A549 (cell line): ENCODE data around the gene ZDHHC19.

ENCODE experiments used
- BHLHE40 ChIP-seq: IDR thresholded peaks from 2 replicates; pipeline ENCODE4 v1.6.1; 2012; ENCODE audit warnings: low read depth, low read length, inconsistent platforms
- EP300 ChIP-seq, 2 experiments: fragments of >200 bp; sonication (Bioruptor Twin); formaldehyde crosslinking; IDR thresholded peaks; 2 replicates in 1 of 2; 3 replicates in 1 of 2; pipeline ENCODE4 v1.6.1; 2016 to 2017
- GATA3 ChIP-seq: IDR thresholded peaks from 2 replicates; pipeline ENCODE4 v1.6.1; 2012; ENCODE audit warnings: borderline replicate concordance
- JUNB ChIP-seq: fragments of >200 bp; sonication (Bioruptor Twin); formaldehyde crosslinking; IDR thresholded peaks from 2 replicates; pipeline ENCODE4 v1.6.1; 2016
- MAFK ChIP-seq: fragments of 450-650 bp; IDR thresholded peaks from 2 replicates; pipeline ENCODE4 v1.6.1; 2014; ENCODE audit not compliant: partially characterized antibody
- POLR2A ChIP-seq: IDR thresholded peaks from 2 replicates; pipeline ENCODE4 v1.6.1; 2012; ENCODE audit warnings: mild to moderate bottlenecking, low read length
- RAD21 ChIP-seq, 2 experiments: fragments of >200 bp in 1 of 2; sonication (Bioruptor Twin) in 1 of 2; formaldehyde crosslinking in 1 of 2; IDR thresholded peaks in 1 of 2; conservative IDR thresholded peaks in 1 of 2; 2 replicates in 1 of 2; 3 replicates in 1 of 2; pipeline ENCODE4 v1.6.1; 2012 to 2018; ENCODE audit warnings: inconsistent platforms in 1 of 2
- RFX5 ChIP-seq: fragments of 450-650 bp; IDR thresholded peaks from 2 replicates; pipeline ENCODE4 v1.7.1; 2014; ENCODE audit warnings: antibody characterized with exemption, mild to moderate bottlenecking, moderate library complexity
- TF ChIP-seq, protein P1 (sequence below): fragments of >200 bp; sonication (Bioruptor Twin); formaldehyde crosslinking; IDR thresholded peaks from 3 replicates; pipeline ENCODE4 v1.5.1; 2016
- TF ChIP-seq, protein P2 (sequence below): IDR thresholded peaks from 2 replicates; pipeline ENCODE4 v1.6.1; 2012
- TF ChIP-seq, protein P3 (sequence below): IDR thresholded peaks from 2 replicates; pipeline ENCODE4 v1.6.1; 2012; ENCODE audit warnings: low read depth, borderline replicate concordance
- TF ChIP-seq, protein P4 (sequence below): fragments of 450-650 bp; IDR thresholded peaks from 2 replicates; pipeline ENCODE4 v1.6.1; 2014; ENCODE audit warnings: antibody characterized with exemption
- TF ChIP-seq, protein P5 (sequence below): fragments of 150-350 bp; IDR thresholded peaks from 2 replicates; pipeline ENCODE4 v1.6.1; 2014; ENCODE audit warnings: low read depth, mild to moderate bottlenecking, low read length
- TF ChIP-seq, protein P6 (sequence below): fragments of 200-600 bp; sonication (generic); IDR thresholded peaks from 2 replicates; pipeline ENCODE4 v1.6.1; 2016; ENCODE audit warnings: antibody characterized with exemption, mild to moderate bottlenecking, moderate library complexity

DNA sequence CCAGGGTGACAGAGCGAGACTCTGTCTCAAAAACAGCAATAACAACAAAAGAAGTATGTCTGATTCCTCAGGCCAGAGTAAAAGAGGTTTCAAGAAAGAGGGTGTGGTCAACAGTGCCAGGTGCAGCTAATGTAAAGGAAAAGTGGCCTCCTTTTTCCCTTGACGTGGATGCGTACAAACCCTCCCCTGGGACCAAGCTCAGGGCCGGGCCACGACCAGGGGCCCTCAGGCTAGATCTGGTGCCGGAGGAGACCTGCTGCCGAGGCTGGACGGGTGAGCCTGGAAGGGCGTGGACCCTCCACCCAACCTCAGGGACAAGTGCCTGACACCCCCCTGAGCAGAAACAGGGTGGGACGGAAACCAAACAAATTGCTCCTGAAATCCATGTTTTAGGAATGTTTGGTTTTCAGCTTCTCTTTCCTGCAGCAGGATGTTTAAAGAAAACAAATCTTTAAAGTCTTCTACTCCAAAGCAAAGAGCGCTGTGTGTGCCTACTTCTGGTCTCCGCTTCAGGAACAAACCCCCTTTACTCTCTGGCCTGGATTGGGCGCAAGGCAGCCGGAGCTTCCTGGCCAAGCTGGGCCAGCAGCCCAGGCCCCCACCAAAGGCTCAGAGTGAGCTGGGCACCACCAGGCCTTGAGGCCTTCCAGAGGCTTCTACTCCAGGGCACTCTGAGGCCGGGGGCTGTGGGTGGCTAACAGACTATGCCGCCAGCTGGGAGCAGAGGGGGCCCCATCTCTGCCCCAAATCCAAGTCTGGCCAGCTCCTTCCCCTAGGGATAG, 21.4 kb downstream of the ZDHHC19 start:
- TF ChIP-seq, protein P1, sequence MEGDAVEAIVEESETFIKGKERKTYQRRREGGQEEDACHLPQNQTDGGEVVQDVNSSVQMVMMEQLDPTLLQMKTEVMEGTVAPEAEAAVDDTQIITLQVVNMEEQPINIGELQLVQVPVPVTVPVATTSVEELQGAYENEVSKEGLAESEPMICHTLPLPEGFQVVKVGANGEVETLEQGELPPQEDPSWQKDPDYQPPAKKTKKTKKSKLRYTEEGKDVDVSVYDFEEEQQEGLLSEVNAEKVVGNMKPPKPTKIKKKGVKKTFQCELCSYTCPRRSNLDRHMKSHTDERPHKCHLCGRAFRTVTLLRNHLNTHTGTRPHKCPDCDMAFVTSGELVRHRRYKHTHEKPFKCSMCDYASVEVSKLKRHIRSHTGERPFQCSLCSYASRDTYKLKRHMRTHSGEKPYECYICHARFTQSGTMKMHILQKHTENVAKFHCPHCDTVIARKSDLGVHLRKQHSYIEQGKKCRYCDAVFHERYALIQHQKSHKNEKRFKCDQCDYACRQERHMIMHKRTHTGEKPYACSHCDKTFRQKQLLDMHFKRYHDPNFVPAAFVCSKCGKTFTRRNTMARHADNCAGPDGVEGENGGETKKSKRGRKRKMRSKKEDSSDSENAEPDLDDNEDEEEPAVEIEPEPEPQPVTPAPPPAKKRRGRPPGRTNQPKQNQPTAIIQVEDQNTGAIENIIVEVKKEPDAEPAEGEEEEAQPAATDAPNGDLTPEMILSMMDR = no peak
- TF ChIP-seq POLR2A = no peak
- TF ChIP-seq, protein P2, sequence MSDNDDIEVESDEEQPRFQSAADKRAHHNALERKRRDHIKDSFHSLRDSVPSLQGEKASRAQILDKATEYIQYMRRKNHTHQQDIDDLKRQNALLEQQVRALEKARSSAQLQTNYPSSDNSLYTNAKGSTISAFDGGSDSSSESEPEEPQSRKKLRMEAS = no peak
- TF ChIP-seq BHLHE40 = no peak
- TF ChIP-seq, protein P3, sequence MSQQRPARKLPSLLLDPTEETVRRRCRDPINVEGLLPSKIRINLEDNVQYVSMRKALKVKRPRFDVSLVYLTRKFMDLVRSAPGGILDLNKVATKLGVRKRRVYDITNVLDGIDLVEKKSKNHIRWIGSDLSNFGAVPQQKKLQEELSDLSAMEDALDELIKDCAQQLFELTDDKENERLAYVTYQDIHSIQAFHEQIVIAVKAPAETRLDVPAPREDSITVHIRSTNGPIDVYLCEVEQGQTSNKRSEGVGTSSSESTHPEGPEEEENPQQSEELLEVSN = no peak
- TF ChIP-seq GATA3 = no peak
- TF ChIP-seq, protein P4, sequence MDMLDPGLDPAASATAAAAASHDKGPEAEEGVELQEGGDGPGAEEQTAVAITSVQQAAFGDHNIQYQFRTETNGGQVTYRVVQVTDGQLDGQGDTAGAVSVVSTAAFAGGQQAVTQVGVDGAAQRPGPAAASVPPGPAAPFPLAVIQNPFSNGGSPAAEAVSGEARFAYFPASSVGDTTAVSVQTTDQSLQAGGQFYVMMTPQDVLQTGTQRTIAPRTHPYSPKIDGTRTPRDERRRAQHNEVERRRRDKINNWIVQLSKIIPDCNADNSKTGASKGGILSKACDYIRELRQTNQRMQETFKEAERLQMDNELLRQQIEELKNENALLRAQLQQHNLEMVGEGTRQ = no peak
- TF ChIP-seq MAFK = no peak
- TF ChIP-seq, protein P5, sequence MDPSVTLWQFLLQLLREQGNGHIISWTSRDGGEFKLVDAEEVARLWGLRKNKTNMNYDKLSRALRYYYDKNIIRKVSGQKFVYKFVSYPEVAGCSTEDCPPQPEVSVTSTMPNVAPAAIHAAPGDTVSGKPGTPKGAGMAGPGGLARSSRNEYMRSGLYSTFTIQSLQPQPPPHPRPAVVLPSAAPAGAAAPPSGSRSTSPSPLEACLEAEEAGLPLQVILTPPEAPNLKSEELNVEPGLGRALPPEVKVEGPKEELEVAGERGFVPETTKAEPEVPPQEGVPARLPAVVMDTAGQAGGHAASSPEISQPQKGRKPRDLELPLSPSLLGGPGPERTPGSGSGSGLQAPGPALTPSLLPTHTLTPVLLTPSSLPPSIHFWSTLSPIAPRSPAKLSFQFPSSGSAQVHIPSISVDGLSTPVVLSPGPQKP = no peak
- TF ChIP-seq RAD21 (conservative IDR thresholded peaks at IDR 0.05 in 1 of 2, IDR thresholded peaks at IDR 0.05 in 1 of 2) = no peak
- TF ChIP-seq RFX5 = no peak
- TF ChIP-seq, protein P6, sequence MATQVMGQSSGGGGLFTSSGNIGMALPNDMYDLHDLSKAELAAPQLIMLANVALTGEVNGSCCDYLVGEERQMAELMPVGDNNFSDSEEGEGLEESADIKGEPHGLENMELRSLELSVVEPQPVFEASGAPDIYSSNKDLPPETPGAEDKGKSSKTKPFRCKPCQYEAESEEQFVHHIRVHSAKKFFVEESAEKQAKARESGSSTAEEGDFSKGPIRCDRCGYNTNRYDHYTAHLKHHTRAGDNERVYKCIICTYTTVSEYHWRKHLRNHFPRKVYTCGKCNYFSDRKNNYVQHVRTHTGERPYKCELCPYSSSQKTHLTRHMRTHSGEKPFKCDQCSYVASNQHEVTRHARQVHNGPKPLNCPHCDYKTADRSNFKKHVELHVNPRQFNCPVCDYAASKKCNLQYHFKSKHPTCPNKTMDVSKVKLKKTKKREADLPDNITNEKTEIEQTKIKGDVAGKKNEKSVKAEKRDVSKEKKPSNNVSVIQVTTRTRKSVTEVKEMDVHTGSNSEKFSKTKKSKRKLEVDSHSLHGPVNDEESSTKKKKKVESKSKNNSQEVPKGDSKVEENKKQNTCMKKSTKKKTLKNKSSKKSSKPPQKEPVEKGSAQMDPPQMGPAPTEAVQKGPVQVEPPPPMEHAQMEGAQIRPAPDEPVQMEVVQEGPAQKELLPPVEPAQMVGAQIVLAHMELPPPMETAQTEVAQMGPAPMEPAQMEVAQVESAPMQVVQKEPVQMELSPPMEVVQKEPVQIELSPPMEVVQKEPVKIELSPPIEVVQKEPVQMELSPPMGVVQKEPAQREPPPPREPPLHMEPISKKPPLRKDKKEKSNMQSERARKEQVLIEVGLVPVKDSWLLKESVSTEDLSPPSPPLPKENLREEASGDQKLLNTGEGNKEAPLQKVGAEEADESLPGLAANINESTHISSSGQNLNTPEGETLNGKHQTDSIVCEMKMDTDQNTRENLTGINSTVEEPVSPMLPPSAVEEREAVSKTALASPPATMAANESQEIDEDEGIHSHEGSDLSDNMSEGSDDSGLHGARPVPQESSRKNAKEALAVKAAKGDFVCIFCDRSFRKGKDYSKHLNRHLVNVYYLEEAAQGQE = no peak
- no peak for TF ChIP-seq JUNB
- no peak for TF ChIP-seq EP300 (IDR thresholded peaks at IDR 0.05)
